Hippocampal formation (tissue), 2 donors: ENCODE data around the gene BCL2L15.

ENCODE experiments used
- DNase-seq, 2 donors: peaks; one replicate each; lab custom pipeline; 2025; lab: John Stamatoyannopoulos, UW

The BCL2L15 gene

GRCh38 chr1:113887402-113888175, at the start of gene BCL2L15:
TSS of gene BCL2L15 (minus strand) at chr1:113887581. CDS start at chr1:113887375, 206 bp downstream.
- no peak for DNase-seq

GRCh38 chr1:113937146-113937545, 49.8 kb upstream of the BCL2L15 start:
- DNase-seq = no peak

DNA sequence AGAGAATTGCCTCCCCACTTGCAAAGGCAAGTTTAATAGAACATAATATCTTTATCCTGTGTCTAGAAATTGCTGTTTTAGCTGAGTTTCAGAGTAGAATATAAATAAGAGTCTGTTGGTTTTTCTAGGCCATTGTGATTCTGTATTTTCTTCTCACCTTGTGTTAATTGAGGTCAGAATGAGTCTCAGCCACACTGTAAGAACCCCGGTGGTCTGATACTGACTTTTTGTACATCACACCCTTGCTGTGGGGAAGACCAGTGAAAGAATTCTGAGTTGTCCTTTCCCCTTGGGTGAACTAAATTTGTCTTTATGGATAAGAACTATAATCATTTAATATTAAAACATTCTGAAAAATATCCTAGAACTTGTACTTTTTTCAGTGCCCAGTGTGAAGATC, 48.6 kb upstream of the BCL2L15 start:
- no peak for DNase-seq

DNA sequence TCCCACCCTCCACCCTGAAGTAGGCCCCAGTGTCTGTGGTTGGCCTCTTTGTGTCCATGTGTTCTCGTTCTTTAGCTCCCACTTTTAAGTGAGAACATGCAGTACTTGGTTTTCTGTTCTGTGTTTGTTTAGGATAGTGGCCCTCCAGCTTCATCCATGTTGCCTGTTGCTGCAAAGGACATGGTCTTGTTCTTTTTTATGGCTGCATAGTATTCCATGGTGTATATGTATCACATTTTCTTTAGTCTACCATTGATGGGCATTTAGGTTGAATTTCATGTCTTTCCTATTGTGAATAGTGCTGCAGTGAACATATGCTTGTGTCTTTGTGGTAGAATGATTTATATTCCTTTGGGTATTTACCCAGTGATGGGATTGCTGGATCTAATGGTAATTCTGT, 47.8 kb upstream of the BCL2L15 start:
- no peak for DNase-seq

DNA sequence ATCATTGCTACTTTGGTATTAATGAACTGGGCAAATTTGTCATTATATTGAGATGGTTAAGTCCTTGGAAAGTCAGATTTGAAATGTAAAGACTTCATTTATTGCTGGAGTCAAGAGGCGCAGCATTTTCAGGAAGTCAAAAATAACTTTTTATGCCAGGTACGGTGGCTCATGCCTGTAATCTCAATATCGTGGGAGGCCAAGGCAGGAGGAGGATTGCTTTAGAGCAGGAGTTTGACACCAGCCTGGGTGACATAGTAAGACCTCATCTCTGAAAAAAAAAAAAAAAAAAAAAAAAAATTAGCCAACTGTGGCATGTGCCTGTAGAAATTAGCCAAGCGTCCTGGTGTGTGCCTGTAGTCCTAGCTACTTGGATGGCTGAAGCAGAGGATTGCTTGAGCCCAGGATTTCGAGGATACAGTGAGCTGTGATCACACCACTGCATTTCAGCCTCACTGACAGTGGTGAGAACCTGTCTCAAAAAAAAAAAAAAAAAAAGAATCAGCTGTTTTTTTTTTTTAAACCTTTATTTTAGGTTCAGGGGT, 47.2 kb upstream of the BCL2L15 start:
- no peak for DNase-seq

- DNase-seq = no peak
These were observed 46.6 kb upstream of the BCL2L15 start for GRCh38 chr1:113934006-113934405.

DNA sequence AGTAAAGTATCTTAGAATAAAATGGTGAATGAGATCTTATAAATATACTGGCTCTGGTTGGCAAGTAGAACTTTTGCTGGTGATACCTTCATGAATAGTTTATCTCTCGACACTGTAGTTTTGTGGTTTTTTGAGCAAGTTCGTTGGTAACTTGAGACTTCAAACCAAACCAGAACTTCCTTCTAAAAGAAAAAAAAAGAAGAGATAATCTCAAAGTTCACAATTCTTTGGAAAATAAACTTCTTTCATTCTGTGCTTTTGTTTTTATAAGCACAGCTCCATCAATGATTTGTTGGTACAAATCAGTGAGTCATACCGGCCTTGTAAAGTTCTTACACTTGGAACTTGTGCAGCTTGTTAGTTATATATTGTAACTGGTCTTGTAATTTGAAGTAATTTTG, 44.1 kb upstream of the BCL2L15 start:
- no peak for DNase-seq

- DNase-seq = no peak
These were observed 43.2 kb upstream of the BCL2L15 start for GRCh38 chr1:113930499-113931161.

- DNase-seq = peak; percentile 39 to 57
These were observed 42.5 kb upstream of the BCL2L15 start for GRCh38 chr1:113929750-113930498.

DNA sequence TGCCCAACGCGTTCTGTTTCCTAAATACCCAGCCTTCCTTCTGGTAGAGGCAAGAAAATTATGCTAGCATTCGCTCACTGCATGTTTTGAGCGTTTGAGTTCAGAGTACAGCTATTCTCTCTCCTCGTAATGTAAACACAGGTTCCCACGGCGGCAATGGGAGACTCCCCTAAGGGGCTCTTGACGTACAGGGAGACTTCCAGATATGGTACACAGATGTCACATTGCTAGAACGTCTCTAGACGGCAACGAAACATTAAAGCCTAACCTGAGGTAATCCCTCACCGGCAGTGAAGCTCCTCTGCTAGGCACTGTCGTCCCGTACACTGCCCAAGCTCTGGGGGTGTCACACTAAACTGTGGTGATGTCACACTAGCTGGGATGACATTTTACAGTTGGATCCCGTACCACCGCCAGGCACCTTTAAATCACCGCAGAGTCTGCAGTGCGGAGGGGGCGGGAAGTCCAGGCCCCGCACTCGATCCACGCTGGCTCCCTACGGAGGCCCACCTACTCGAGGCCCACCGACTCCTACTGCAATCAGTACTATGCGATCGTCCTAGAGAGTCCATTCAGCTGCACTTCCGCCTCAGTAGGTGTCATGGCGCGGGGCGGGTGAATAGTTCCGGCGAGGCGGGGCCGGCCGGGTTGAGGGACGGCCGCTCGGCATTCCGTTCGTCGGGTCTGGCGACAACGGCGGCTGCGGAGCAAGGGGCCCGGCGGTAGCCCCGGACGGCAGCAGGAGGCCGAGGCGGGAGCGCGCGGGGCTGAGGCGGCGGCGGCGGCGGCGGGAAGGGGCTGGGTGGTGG, 41.8 kb upstream of the BCL2L15 start, which contains the start of gene HIPK1:
Gene HIPK1, plus strand, starts transcription at position 384 of the 809 bp plus-strand sequence.
- DNase-seq = peak; percentile 92

- DNase-seq = peak in 1 of 2 donors; percentile 54
These were observed 41.0 kb upstream of the BCL2L15 start for GRCh38 chr1:113928187-113928930.

GRCh38 chr1:113924473-113924872, 37.1 kb upstream of the BCL2L15 start:
- DNase-seq = no peak

DNA sequence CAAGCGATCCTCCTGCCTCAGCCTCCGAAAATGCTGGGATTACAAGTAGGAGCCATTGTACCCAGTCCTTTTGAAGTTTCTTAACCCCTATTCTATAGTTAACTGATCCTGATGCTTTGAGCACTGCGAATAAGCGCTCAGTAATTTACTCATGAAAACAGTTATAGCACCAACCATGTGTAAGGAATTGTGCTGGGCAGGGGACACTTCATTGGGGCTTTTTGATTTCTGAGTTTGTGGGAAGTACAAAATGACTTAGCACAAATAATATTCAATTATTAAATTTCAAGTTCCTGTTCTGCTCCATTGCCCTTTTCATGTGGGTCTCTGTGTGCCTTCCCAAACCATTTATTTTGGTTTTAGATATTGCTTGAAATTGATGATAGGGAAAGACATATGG, 35.6 kb upstream of the BCL2L15 start:
- DNase-seq = no peak

DNA sequence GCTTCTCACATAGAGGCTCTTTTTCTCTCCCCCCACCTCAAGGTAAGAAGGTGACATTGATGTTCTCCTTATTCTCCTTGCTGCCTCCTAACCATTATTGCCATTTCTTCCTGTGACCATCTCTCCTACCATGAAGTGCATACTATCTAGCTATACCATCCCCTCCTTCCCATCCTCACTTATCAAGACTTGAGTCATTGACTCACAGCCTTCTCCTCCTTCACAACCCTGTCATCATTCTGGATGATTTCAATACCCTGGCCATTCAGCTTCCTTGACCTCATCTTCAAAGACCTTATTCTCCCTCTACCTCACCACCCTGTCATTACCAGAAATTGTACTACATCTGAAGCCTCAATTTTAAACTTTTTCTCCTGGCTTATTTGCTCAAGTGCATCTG, 30.9 kb upstream of the BCL2L15 start:
- no peak for DNase-seq

DNA sequence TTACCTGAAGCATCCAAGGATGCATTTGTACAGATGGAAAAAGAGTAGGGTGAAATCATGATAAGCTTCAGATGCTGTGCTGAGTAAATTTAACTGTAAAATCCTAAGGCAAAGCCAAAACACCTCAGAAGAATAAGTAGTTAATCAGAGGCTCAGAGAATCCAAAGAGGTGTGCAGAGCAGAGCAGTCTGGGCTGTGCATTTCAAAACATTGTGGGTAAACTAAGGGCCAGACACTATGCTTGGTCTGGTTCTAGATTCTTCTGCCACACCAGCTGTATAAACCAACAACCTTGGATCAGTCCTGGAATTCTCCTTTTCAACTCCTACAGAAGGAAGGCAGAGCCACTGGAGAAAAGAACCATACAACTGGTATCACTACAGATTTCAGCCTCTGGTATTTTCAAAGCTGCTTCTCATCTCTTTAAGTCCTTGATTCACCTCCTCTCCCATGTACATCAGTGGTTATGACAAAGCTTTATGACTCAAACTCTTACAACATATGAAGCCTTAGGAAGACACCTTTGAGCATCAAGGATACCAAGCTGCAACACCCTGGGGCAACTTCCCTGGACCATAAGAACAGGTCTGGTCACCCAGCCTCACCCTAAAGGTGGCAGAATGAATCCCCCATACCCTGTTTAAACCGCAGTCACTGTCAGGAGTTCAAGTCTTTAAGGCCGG, 30.2 kb upstream of the BCL2L15 start:
- no peak for DNase-seq

DNA sequence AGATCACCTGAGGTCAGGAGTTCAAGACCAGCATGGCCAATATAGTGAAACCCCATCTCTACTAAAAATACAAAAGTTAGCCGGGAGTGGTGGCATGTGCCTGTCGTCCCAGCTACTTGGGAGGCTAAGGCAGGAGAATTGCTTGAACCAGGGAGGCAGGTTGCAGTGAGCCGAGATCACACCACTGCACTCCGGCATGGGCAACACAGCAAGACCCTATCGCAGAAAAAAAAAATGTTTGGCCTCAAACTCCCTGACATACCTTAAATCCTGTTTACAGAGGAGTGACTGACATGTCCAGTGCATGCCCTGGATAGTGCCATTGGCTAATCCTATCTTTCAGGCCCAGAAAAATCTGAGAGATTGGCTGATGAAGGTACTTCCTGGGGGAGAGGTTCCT, 29.6 kb upstream of the BCL2L15 start:
- DNase-seq = no peak

DNA sequence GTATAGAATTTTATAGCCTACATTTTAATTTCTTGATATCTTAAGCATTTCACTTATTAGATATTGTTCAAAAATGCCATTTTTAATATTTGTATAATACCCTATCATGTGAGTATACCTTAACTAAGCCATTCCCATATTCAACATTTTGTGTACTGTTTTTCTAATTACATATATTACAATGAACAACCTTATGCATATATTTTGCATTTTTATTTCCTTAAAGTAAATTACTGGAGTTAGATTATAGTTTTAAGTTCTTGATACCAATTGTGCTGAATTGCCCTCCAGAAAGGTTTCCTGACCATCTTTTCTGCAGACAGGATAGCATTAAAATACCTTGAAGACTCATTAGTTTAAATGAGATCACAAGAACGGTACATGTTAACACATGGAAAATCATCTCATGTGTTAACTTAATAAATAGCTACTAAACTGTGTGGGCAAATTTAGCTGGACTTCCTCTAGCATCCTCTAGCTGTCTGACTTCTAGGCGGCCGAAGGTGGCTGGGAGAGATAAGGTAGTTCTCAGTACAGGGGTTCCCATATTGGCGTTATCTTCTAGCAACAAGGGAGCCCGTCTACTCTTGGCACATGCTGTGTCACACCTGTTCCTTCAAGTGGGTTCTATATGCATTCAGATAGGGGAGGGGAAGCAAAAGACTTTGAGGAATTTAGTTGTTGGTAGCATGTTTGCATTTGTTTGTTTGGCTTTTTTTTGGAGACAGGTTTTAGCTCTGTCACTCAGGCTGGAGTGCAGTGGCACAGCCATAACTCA, 26.7 kb upstream of the BCL2L15 start:
- DNase-seq = no peak

- DNase-seq = no peak
These were observed 25.9 kb upstream of the BCL2L15 start for GRCh38 chr1:113913312-113913668.

- no peak for DNase-seq
These were observed 25.4 kb upstream of the BCL2L15 start for GRCh38 chr1:113912594-113913311.
